WTC11 (cell line): ENCODE data around the gene MUC12. TPM values are rescaled to one million over a fixed set of nuclear protein-coding genes. Genes with fewer than 3 reads are reported as not detected.

Source experiments
- ATAC-seq: fragments of 200-7000 bp; cut with Tn5 transposase; 2 replicates; pipeline ENCODE4 v1.10.0; 2021; ENCODE audit warnings: mild to moderate bottlenecking, moderate library complexity
- CTCF ChIA-PET: fragments of 300-600 bp; sonication (Branson Sonifier 250); formaldehyde crosslinking; loops from one replicate; lab custom pipeline; 2021; ENCODE audit warnings: antibody characterized with exemption; lab: Charles Lee
- POLR2A ChIA-PET: fragments of 350-600 bp; sonication (Branson Sonifier 250); formaldehyde crosslinking; loops from one replicate; lab custom pipeline; 2021; ENCODE audit warnings: antibody characterized with exemption; lab: Charles Lee
- DNase-seq: peaks from one replicate; pipeline ENCODE4 v3.0.0; 2021; ENCODE audit warnings: low spot score
- H3K27ac Mint-ChIP-seq: 2 replicates; pipeline ENCODE4 v1.8.0; 2021; ENCODE audit warnings: mixed read lengths
- H3K27me3 Mint-ChIP-seq: 2 replicates; pipeline ENCODE4 v1.8.0; 2021; ENCODE audit warnings: low read depth, mild to moderate bottlenecking, moderate library complexity, mixed read lengths
- H3K36me3 Mint-ChIP-seq: 2 replicates; pipeline ENCODE4 v1.8.0; 2021; ENCODE audit warnings: mixed read lengths
- H3K4me1 Mint-ChIP-seq: 2 replicates; pipeline ENCODE4 v1.8.0; 2022; ENCODE audit warnings: mixed read lengths
- H3K4me3 Mint-ChIP-seq: 2 replicates; pipeline ENCODE4 v1.8.0; 2021; ENCODE audit warnings: mild to moderate bottlenecking, moderate library complexity, mixed read lengths
- H3K9me3 Mint-ChIP-seq: 2 replicates; pipeline ENCODE4 v1.8.0; 2021; ENCODE audit warnings: mixed read lengths
- ATF3 ChIP-seq: sonication (generic); formaldehyde crosslinking; conservative IDR thresholded peaks from 2 replicates; pipeline ENCODE4 v1.8.1; 2022; ENCODE audit warnings: mild to moderate bottlenecking, missing genetic modification reagents
- CBFB ChIP-seq: sonication (generic); formaldehyde crosslinking; IDR thresholded peaks from 2 replicates; pipeline ENCODE4 v1.8.1; 2022; ENCODE audit warnings: mild to moderate bottlenecking, low read depth, missing genetic modification reagents
- E2F5 ChIP-seq: sonication (generic); formaldehyde crosslinking; IDR thresholded peaks from 2 replicates; pipeline ENCODE4 v1.8.1; 2022; ENCODE audit warnings: mild to moderate bottlenecking, moderate library complexity, missing genetic modification reagents
- ELF4 ChIP-seq: sonication (generic); formaldehyde crosslinking; IDR thresholded peaks from 2 replicates; pipeline ENCODE4 v1.8.1; 2022; ENCODE audit warnings: low read depth, mild to moderate bottlenecking, moderate library complexity, missing genetic modification reagents
- EMX1 ChIP-seq: fragments of 250-450 bp; sonication (Bioruptor Pico); IDR thresholded peaks from 2 replicates; pipeline ENCODE4 v1.8.0; 2021; ENCODE audit warnings: mild to moderate bottlenecking
- GRHL2 ChIP-seq: fragments of 250-450 bp; sonication (Bioruptor Pico); IDR thresholded peaks from 2 replicates; pipeline ENCODE4 v1.8.0; 2022; ENCODE audit warnings: mild to moderate bottlenecking, moderate library complexity; ENCODE audit not compliant: insufficient replicate concordance, severe bottlenecking
- JUN ChIP-seq: sonication (generic); formaldehyde crosslinking; IDR thresholded peaks from 2 replicates; pipeline ENCODE4 v1.8.0; 2023; ENCODE audit warnings: mild to moderate bottlenecking, missing genetic modification reagents
- KAT7 ChIP-seq: sonication (generic); formaldehyde crosslinking; IDR thresholded peaks from 2 replicates; pipeline ENCODE4 v1.8.1; 2023; ENCODE audit warnings: missing genetic modification reagents, mild to moderate bottlenecking, borderline replicate concordance
- MYBL2 ChIP-seq: sonication (generic); formaldehyde crosslinking; IDR thresholded peaks from 2 replicates; pipeline ENCODE4 v1.8.1; 2023; ENCODE audit warnings: mild to moderate bottlenecking, moderate library complexity, missing genetic modification reagents
- NFE2L1 ChIP-seq: sonication (generic); formaldehyde crosslinking; IDR thresholded peaks from 2 replicates; pipeline ENCODE4 v1.8.1; 2023; ENCODE audit warnings: missing genetic modification reagents
- NFYB ChIP-seq: sonication (generic); formaldehyde crosslinking; conservative IDR thresholded peaks from 2 replicates; pipeline ENCODE4 v1.8.0; 2022; ENCODE audit warnings: low read depth, missing genetic modification reagents
- NR1H2 ChIP-seq: sonication (generic); formaldehyde crosslinking; IDR thresholded peaks from 2 replicates; pipeline ENCODE4 v1.9.0; 2021; ENCODE audit warnings: mild to moderate bottlenecking, moderate library complexity, missing genetic modification reagents
- PRRX2 ChIP-seq: fragments of 250-450 bp; sonication (Bioruptor Pico); IDR thresholded peaks from 2 replicates; pipeline ENCODE4 v1.8.0; 2021; ENCODE audit warnings: mild to moderate bottlenecking
- SMAD3 ChIP-seq: sonication (generic); formaldehyde crosslinking; IDR thresholded peaks from 2 replicates; pipeline ENCODE4 v1.8.0; 2022; ENCODE audit warnings: missing genetic modification reagents, mild to moderate bottlenecking, borderline replicate concordance
- USF2 ChIP-seq: sonication (generic); formaldehyde crosslinking; IDR thresholded peaks from 2 replicates; pipeline ENCODE4 v1.8.1; 2023; ENCODE audit warnings: mild to moderate bottlenecking, missing genetic modification reagents, moderate library complexity
- ZBTB21 ChIP-seq: sonication (generic); formaldehyde crosslinking; IDR thresholded peaks from 2 replicates; pipeline ENCODE4 v1.8.1; 2023; ENCODE audit warnings: mild to moderate bottlenecking, missing genetic modification reagents, borderline replicate concordance
- ZNF671 ChIP-seq: fragments of 250-450 bp; sonication (Bioruptor Pico); IDR thresholded peaks from 2 replicates; pipeline ENCODE4 v1.8.0; 2021; ENCODE audit warnings: mild to moderate bottlenecking
- total RNA-seq: library from RNA; stranded (reverse); gene quantifications from 3 replicates; pipeline ENCODE4 v1.2.3, GENCODE V29; 2021
- TF ChIP-seq, protein P1 (sequence below): sonication (generic); formaldehyde crosslinking; IDR thresholded peaks from 2 replicates; pipeline ENCODE4 v1.8.0; 2022; ENCODE audit warnings: mild to moderate bottlenecking, missing genetic modification reagents
- TF ChIP-seq, protein P2 (sequence below): sonication (generic); formaldehyde crosslinking; IDR thresholded peaks from 2 replicates; pipeline ENCODE4 v1.8.1; 2023; ENCODE audit warnings: mild to moderate bottlenecking, missing genetic modification reagents, borderline replicate concordance
- TF ChIP-seq, protein P3 (sequence below): sonication (generic); formaldehyde crosslinking; IDR thresholded peaks from 2 replicates; pipeline ENCODE4 v1.8.0; 2022; ENCODE audit warnings: mild to moderate bottlenecking, missing genetic modification reagents
- TF ChIP-seq, protein P4 (sequence below): sonication (generic); formaldehyde crosslinking; conservative IDR thresholded peaks from 2 replicates; pipeline ENCODE4 v1.8.1; 2023; ENCODE audit warnings: mild to moderate bottlenecking, low read depth, missing genetic modification reagents, moderate library complexity

Gene MUC12
- total RNA-seq, 1 experiment from 2014 or later, result 5.7 TPM

- Mint-ChIP-seq H3K36me3 (no peaks in the 10 kb centered on the region; the same call in 1 of the 2 replicates), H3K9me3 (no peaks in the 10 kb centered on the region; the same call in 1 of the 2 replicates), H3K27me3 (peaks cover 3% of the 10 kb centered on the region; the same call in 1 of the 2 replicates), H3K4me3 (no peak overlapping the region), H3K4me1 (peaks cover 20% of the 10 kb centered on the region), H3K27ac (no peak overlapping the region)
- TF ChIP-seq ATF3, result no peak
- TF ChIP-seq GRHL2 (CRISPR knock-in tag), result no peak
- no peak for TF ChIP-seq NFYB (CRISPR knock-in tag)
- no peak for TF ChIP-seq CBFB (CRISPR knock-in tag)
- TF ChIP-seq MYBL2 (CRISPR knock-in tag), result no peak
- TF ChIP-seq, protein P1, sequence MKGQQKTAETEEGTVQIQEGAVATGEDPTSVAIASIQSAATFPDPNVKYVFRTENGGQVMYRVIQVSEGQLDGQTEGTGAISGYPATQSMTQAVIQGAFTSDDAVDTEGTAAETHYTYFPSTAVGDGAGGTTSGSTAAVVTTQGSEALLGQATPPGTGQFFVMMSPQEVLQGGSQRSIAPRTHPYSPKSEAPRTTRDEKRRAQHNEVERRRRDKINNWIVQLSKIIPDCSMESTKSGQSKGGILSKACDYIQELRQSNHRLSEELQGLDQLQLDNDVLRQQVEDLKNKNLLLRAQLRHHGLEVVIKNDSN (CRISPR knock-in tag), result no peak
- TF ChIP-seq USF2 (CRISPR knock-in tag), result no peak
- TF ChIP-seq, protein P2, sequence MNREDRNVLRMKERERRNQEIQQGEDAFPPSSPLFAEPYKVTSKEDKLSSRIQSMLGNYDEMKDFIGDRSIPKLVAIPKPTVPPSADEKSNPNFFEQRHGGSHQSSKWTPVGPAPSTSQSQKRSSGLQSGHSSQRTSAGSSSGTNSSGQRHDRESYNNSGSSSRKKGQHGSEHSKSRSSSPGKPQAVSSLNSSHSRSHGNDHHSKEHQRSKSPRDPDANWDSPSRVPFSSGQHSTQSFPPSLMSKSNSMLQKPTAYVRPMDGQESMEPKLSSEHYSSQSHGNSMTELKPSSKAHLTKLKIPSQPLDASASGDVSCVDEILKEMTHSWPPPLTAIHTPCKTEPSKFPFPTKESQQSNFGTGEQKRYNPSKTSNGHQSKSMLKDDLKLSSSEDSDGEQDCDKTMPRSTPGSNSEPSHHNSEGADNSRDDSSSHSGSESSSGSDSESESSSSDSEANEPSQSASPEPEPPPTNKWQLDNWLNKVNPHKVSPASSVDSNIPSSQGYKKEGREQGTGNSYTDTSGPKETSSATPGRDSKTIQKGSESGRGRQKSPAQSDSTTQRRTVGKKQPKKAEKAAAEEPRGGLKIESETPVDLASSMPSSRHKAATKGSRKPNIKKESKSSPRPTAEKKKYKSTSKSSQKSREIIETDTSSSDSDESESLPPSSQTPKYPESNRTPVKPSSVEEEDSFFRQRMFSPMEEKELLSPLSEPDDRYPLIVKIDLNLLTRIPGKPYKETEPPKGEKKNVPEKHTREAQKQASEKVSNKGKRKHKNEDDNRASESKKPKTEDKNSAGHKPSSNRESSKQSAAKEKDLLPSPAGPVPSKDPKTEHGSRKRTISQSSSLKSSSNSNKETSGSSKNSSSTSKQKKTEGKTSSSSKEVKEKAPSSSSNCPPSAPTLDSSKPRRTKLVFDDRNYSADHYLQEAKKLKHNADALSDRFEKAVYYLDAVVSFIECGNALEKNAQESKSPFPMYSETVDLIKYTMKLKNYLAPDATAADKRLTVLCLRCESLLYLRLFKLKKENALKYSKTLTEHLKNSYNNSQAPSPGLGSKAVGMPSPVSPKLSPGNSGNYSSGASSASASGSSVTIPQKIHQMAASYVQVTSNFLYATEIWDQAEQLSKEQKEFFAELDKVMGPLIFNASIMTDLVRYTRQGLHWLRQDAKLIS (CRISPR knock-in tag), result no peak
- no peak for TF ChIP-seq ELF4 (CRISPR knock-in tag)
- TF ChIP-seq NR1H2 (CRISPR knock-in tag), result no peak
- TF ChIP-seq ZBTB21 (CRISPR knock-in tag), result no peak
- no peak for TF ChIP-seq PRRX2
- POLR2A ChIA-PET, result interaction anchor here (0.6 kb wide), 1 partner anchor 38 kb away, joined by 3 read pairs; no protein-coding TSS in a partner anchor
- CTCF ChIA-PET, result interaction anchor here (1.0 to 3.4 kb wide), 7 partner anchors 11 to 172 kb away, joined by 3 to 22 read pairs (median 4); no protein-coding TSS in a partner anchor
- DNase-seq (no peak), ATAC-seq (no peak)
These were observed 51.1 kb downstream of the MUC12 start for GRCh38 chr7:101020444-101020843.

DNA sequence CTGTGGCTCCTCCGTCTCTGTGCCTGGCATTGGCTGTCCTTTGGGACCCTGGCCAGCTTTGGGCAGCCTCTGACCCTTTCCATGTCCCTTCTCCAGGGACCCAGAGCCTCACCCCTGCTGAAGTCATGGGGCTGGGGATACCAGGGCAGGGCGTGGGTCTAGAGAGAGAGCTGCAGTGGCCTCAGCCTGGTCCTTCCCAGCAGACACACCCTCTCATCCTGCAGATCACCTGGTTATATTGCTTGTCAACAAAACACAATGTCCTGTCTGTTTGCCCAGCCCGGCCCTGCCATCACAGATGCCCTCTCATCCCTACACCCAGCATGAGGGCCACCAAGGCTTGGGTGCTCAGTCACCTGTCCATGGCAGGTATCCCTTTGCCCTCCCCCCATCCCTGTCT is 52.3 kb downstream of the MUC12 start:
- Mint-ChIP-seq H3K27me3 (no peaks in the 10 kb centered on the region), H3K36me3 (no peaks in the 10 kb centered on the region; the same call in 1 of the 2 replicates), H3K9me3 (no peaks in the 10 kb centered on the region; the same call in 1 of the 2 replicates), H3K27ac (no peak overlapping the region), H3K4me3 (no peak overlapping the region), H3K4me1 (peaks cover 9% of the 10 kb centered on the region)
- DNase-seq (no peak), ATAC-seq (no peak)
- CTCF ChIA-PET, result no interaction called here
- POLR2A ChIA-PET, result no interaction called here
- no peak for TF ChIP-seq ZNF671
- TF ChIP-seq JUN (CRISPR knock-in tag), result no peak
- TF ChIP-seq, protein P1 (CRISPR knock-in tag), result no peak
- TF ChIP-seq E2F5 (CRISPR knock-in tag), result no peak
- TF ChIP-seq KAT7 (CRISPR knock-in tag), result no peak
- TF ChIP-seq, protein P3, sequence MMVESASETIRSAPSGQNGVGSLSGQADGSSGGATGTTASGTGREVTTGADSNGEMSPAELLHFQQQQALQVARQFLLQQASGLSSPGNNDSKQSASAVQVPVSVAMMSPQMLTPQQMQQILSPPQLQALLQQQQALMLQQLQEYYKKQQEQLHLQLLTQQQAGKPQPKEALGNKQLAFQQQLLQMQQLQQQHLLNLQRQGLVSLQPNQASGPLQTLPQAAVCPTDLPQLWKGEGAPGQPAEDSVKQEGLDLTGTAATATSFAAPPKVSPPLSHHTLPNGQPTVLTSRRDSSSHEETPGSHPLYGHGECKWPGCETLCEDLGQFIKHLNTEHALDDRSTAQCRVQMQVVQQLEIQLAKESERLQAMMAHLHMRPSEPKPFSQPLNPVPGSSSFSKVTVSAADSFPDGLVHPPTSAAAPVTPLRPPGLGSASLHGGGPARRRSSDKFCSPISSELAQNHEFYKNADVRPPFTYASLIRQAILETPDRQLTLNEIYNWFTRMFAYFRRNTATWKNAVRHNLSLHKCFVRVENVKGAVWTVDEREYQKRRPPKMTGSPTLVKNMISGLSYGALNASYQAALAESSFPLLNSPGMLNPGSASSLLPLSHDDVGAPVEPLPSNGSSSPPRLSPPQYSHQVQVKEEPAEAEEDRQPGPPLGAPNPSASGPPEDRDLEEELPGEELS, result no peak
- no peak for TF ChIP-seq EMX1
- TF ChIP-seq, protein P4, sequence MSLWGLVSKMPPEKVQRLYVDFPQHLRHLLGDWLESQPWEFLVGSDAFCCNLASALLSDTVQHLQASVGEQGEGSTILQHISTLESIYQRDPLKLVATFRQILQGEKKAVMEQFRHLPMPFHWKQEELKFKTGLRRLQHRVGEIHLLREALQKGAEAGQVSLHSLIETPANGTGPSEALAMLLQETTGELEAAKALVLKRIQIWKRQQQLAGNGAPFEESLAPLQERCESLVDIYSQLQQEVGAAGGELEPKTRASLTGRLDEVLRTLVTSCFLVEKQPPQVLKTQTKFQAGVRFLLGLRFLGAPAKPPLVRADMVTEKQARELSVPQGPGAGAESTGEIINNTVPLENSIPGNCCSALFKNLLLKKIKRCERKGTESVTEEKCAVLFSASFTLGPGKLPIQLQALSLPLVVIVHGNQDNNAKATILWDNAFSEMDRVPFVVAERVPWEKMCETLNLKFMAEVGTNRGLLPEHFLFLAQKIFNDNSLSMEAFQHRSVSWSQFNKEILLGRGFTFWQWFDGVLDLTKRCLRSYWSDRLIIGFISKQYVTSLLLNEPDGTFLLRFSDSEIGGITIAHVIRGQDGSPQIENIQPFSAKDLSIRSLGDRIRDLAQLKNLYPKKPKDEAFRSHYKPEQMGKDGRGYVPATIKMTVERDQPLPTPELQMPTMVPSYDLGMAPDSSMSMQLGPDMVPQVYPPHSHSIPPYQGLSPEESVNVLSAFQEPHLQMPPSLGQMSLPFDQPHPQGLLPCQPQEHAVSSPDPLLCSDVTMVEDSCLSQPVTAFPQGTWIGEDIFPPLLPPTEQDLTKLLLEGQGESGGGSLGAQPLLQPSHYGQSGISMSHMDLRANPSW (CRISPR knock-in tag), result no peak
- TF ChIP-seq NFE2L1 (CRISPR knock-in tag), result no peak
- TF ChIP-seq SMAD3 (CRISPR knock-in tag), result no peak
